CD4-positive, alpha-beta T cell treated with Interleukin-15 for 1 hour (primary cell): ENCODE data around the gene TIAM1.
A peak's percentile ranks its signal among the peaks of the same experiment; 100 is the strongest.

ENCODE experiments used
- DNase-seq: peaks from one replicate; pipeline ENCODE4 v3.0.0-alpha.2; 2020

The TIAM1 gene, protein sequence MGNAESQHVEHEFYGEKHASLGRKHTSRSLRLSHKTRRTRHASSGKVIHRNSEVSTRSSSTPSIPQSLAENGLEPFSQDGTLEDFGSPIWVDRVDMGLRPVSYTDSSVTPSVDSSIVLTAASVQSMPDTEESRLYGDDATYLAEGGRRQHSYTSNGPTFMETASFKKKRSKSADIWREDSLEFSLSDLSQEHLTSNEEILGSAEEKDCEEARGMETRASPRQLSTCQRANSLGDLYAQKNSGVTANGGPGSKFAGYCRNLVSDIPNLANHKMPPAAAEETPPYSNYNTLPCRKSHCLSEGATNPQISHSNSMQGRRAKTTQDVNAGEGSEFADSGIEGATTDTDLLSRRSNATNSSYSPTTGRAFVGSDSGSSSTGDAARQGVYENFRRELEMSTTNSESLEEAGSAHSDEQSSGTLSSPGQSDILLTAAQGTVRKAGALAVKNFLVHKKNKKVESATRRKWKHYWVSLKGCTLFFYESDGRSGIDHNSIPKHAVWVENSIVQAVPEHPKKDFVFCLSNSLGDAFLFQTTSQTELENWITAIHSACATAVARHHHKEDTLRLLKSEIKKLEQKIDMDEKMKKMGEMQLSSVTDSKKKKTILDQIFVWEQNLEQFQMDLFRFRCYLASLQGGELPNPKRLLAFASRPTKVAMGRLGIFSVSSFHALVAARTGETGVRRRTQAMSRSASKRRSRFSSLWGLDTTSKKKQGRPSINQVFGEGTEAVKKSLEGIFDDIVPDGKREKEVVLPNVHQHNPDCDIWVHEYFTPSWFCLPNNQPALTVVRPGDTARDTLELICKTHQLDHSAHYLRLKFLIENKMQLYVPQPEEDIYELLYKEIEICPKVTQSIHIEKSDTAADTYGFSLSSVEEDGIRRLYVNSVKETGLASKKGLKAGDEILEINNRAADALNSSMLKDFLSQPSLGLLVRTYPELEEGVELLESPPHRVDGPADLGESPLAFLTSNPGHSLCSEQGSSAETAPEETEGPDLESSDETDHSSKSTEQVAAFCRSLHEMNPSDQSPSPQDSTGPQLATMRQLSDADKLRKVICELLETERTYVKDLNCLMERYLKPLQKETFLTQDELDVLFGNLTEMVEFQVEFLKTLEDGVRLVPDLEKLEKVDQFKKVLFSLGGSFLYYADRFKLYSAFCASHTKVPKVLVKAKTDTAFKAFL (N-terminal part only)

DNA sequence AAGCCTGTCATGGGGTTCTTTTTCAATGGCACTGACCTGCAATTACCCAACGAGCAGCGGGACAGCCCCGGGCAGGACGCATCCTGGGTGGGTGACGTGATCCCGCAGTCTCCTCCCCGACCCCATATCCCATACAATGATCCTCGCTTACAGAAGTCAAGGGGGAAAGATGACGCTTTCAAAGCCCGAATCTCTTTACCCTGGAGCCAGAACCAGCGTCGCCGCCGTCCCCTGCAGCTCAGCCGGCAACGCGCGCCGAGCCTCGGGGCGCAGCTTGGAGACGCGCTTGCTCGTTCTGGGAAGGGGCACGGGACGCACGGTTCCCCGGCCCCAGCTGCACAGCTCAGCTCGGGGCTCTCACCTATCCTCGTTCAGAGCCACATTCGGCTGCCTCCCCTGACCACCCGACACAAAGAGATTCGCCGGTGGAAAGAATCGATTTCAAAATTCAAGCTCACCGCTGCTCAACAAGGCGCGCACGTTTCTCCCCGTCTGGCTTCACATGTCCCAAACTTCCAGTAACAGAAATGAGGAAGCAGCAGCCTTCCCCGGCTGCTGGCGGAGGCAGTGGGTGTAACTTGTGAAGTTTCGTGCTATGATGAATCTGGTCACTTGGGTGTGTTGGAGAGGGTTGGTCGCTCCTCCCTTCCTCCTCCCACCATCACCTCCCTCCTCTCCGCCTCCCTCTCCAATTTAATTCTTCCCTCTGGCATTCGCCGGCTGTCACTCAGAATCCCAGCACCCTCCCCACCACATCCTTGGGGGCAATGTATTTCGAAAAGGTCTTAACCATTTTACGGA lies at the start of gene TIAM1:
Gene TIAM1, minus strand, starts transcription at position 582 of the 801 bp plus-strand sequence. CDS start 77,289 bp downstream, outside the sequence.
- DNase-seq, result peak; percentile 54

DNA sequence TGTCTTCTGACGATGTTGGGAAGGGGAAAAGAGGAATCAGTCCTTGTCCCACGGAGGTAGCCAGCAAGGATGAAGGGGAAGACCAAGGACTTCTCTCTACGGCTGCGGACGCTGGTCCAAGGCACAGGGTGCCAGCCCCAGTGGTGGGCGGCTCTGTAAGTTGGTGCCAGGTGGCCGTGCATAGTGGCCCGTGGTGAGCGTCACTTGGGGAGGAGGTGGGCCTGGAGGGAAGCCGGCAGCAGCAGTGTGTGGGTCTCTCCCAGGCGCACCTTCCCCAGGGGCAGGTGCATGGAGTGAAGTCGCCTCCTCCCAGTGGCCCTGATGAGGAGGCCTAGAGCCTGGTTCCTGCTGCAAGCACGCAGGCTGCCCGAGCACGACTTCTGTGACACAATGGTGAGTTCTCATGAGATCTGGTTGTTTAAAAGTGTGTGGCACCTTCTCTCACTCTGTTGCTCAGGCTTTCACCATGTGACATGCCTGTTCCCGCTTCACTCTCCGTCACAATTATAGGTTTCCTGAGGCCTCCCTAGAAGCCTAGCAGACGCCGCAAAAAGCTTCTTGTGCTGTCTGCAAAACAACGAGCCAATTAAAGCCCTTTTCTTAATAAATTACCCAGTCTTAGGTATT lies 43.6 kb upstream of the TIAM1 start:
- DNase-seq, result no peak

DNA sequence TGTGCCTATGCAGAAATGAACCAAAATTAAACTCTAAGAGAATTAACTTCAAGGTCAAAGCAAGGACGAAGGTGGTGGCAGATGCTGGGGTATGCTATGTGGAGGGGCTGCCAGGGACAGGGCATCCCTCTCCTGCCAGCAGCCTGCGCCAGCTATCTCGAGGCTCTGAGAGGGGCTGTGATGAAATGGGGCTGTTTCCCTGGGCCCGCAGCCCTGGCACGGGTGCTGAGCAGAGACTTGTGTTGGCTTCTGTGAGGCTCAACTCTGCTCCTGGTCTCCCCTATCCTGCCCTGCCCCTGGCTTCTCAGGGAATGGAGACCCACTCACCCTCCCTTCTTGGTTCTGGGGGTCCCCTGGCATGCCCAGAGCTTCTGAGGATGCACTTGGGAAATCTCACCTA lies 41.9 kb upstream of the TIAM1 start:
- DNase-seq, result no peak

DNA sequence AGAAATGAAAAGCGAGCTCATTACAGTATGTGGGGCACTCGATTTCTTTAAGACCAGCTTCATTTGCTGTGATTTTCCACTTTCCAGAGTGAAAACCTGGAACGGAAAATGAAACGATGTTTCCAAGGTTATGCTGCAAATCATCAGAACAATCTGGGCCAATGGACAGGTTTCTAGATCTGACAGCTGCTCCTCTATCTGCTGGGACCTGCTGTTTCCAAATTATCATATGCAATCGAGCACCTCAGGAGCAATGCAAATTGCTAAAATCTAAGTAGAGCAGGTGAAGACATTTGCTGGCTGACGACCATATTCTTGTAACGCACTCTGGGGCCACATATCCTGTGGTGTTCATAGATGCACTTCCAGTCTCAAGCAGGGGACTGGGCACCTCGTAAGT lies 39.7 kb upstream of the TIAM1 start:
- no peak for DNase-seq

DNA sequence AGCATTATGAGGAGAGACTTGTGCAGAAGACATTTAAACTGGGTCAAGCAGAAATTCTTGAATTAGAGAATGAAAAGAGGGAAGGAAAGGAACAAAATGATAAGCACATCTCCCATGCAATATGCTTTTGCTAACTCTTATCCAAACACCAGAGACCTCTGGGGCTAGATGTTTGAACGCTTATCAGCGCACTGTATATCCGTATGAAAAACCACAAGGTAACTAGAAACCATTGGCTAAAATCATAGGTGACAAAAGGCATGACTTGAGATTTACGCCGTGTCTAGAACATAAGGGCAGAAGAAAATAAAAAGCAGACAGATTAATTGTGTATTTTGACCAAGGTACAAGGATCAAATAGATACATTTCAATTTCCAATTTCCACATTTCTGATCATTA lies 38.0 kb upstream of the TIAM1 start:
- no peak for DNase-seq

DNA sequence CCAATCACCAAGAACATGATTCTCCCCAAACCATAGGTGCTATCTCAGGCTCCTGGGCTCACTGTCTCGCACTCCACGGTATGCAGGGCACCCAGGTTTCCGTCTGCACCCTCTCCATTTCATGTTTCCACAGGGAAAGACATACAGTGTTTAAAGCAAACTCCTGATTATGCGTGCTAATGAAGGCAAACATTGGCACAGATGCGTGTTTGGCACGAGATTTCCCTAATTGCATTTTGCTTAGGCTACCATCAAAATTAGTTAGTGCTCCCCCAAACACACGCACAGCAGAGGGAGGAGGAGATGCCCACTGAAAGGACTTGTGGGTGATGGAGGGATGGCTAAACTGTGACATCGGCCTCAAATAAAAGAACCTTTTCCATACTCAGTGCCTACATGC lies 32.2 kb upstream of the TIAM1 start:
- no peak for DNase-seq

DNA sequence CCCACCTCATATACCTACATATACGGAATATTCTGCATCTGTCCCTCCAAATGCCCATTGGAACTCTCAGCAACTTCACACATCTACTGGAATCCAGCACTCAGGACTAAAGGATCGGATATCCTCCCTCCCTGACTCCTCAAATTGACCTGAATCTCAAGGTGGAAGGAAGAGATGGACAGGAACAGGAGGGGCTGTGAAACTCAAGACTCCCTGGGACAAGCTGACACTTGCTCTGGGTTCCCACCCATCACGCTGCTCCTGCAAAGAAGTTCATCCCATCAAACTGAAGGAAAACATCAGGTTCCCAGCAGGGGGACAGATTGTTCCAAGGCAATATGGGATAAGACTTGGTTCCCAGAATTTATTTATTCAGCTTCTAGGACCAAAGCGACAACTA lies 30.3 kb upstream of the TIAM1 start:
- DNase-seq, result no peak

DNA sequence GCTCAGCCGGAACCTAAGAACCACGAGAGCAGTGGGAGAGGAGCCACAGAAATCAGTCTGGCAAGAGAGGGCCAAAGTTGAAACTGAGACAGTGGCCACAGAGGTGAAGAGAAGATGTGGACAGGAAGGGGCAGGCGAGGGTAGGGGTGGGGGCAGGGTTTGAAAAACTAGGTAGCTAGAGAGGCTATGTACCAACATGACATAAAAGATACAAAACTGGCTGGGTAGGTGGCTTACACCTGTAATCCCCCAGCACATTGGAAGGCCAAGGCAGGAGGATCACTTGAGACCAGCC lies 28.4 kb upstream of the TIAM1 start:
- DNase-seq, result no peak

DNA sequence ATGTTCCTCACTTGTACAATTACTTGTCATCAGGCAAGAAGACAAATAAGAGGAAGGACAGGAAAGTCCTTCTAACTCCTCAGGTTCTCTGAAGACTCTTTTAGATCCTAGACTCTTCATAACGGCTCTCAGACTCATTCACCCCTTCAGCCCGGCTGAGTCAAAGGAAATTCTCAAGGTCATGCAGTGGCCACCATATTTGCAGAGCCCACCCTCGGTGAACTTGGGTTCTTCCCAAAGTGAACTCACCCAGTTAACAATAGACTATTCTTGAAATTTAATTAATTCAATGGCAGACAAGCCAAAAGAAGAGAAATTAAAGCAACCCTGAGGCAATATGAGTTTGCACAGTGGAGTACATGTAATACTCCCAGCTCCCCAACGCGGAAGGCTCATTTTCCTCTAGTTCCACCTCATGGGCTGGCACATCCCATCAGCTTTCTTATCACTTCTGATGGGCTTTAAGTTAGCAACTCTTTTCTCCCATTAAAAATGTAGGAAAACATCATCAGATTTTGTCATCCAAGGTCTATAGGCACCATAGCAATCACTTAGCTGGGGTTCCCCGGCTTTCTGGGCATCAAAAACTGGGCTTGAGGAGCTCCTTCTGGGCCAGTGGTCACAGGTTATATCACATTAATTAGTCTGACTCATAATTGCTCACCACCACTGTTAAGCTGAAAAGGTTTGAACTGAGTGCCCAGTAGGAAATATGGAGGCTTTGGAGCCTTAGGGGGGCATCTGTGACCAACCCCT lies 27.8 kb upstream of the TIAM1 start:
- no peak for DNase-seq

DNA sequence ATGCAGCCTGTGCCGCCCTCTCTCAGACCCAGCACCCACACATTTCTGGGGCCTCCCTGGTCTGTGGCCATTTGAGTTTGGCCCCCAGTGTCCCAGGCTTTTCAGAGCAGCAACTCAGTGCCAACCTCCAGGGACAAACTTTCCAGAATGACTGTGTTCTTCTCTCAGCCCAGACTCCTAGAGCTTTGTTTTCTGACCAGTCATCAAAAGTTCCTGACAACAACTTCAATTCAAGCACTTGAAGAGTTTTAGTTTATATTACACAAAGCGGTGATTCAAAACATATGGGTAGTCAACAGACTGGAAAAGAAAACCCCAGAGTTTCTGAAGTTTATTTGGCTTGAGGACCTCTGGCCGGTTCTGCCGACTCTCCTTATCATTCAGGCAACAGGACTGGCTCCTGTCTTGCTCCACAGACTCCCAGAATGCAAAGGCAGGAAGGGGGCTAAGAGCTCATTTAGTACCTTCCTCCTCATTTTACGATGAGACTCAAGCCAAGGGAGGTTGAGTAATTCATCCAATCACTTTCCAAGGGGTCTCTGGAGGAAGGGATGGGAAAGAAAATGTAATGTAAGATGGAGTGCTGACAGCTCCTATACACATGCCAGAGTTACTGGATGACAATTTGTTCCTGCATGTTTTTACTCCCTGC lies 27.0 kb upstream of the TIAM1 start:
- DNase-seq, result no peak

DNA sequence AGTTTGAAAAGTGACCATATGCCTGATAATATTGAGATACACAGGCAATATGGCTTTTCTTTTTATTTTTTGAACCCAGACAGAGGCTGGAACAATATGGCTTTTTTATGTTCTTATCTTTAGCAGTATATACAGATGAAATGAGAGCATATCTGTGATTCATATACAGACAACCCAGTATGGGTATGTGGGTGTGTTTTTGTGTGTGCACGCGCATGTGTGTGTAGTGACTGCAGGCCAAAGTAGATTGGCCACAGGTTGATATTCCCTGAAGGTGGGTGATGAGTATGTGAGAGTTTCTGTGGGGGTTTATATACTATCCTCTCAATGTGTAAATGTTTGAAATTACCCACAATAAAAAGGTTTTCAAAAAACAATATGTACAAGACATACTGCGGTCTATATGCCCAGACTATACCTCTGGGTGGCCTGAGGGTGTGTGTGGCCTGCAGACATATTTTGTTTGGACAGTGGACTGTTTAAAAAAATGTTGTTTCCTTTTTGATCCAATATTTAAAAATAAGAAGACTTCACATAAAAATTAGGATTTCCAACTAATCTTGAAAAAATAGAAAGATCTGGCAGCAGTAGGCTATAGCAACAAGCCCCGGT lies 26.3 kb upstream of the TIAM1 start:
- no peak for DNase-seq

DNA sequence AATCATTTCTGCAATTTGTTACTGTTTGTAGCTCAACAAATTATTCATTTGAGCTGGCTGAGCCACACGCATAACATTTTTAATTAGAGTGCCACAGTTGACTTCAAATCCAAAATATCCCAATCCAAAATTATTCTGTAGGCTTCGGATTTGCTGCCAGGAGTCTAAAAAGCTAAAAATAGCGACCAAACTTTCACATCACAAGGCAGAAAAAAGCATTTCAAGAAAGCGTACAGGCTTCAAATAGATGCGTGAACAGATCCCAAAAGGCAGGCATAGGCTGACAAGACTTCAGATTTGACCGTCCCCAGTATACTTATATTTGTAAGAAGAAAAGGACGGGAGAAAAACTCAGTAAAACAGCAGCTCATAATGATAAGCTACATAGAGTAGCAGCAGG lies 24.3 kb upstream of the TIAM1 start:
- DNase-seq, result no peak

DNA sequence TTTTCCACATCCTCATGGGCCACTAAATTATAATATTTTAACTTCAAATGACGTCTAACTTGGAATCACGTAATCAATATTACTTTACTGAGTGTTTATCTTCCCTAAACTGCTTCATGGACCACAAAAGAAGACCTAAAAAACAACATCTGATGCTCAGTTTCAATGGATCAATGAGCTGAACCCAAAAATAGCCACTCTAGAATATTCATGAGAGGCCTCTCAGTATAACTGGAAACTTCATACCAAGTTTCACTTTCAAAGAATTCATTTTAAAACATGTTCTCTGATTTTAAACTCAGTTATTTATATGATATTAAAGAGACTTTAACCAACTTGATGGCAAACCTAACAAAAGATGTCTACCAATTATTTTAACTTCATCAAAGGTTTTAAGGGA lies 23.7 kb upstream of the TIAM1 start:
- DNase-seq, result no peak

DNA sequence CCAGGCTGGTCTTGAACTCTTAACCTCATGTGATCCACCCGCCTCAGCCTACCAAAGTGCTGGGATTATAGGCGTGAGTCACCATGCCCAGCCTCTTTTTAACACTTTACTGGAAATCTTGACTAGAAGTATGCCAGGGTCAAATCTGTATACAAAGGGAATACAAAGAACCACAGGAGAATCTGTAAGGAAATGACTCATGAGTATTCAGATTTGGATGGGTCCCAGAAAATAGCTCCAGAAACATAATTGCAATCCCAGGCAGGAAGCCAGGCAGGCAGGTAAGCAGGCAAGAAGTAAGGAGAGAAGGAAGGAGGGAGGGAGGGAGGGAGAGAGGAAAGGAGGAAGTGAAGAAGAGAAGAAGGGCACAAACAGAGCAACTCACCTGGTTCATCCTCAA lies 22.8 kb upstream of the TIAM1 start:
- DNase-seq, result no peak

DNA sequence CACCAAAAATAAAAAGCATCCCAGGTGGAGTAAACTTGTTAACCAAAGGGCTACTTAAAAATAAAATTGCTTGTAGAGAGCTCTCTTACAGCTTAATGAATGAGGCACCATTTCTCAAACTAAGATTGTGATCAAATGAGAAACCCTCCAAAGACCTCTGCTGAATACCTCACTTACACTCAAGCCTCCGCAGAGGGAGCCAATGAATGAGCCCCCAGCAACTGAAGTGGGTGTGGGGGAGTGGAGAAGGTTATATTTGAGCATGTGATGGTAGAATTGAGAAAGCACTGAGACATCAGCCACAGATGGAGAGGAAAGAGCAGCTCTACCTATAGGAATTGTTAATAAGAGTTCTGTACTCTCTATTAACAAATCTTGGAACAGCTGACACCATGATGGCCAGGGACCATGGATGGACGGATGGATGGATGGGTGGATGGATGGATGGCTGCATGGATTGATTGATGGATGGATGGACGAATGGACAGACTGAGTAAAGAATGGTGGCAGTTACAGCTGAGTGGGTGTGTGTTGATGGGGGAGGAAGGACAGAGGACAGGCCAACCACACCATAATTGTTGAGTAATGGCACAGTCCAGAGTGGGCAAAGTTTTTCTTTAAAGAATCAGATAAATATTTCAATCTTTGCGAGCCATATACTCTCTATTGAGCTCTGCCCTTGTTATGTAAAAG lies 20.3 kb upstream of the TIAM1 start:
- DNase-seq, result no peak

DNA sequence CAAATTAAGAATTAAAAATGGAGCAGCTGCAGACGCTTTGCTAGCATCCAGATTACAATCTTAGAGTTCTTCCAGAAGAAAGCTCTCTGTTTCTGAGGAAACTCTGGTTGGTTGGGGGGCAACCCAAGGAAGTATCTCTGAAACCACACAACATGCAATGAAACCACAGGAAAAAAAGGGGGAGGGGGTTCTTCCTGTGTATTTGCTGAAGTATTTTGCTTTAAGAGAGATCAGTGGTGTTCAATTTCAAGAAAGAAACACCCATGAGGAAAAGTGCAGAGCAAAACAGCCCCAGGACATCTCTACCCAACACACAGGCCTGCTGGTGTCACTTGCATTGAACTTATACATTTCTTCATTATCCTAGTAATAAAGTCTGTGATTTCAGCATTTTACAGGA lies 19.7 kb upstream of the TIAM1 start:
- DNase-seq, result no peak

DNA sequence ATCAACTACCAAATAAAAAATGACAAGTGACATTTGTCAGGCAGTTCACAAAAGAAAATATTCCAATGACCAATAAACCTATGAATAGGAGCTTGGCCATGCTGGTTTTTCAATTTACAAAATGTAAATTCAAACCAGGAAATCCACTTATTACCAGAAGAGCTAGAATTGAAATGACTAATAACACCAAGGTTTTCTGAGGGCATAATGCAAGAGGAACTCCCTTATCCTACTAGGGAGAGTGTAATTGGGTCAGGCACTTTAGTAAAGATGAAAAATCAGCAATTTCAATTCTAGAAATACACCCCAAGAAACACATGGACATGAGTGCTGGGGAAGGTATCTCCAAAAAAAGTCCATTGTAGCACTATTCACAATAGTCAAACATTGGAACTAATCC lies 16.7 kb upstream of the TIAM1 start:
- no peak for DNase-seq

DNA sequence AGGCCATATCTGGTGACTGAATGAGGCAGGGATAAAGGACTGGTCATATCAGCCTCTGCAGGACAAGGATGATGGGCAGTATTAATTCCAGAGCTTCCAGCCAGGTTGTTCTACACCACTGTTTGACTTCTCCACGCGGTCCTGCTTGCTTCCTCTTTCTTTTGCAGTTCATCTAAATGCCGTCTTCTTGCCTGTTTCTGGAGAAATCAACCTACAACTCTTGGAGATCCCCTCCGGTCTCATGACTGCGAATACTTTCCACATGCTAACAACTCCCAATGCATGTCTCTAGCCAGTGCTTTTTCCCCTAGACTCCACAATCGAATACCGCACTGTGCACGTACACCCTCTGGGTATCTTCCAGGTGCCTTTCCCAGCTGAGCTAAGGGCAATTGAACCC lies 14.1 kb upstream of the TIAM1 start:
- no peak for DNase-seq

DNA sequence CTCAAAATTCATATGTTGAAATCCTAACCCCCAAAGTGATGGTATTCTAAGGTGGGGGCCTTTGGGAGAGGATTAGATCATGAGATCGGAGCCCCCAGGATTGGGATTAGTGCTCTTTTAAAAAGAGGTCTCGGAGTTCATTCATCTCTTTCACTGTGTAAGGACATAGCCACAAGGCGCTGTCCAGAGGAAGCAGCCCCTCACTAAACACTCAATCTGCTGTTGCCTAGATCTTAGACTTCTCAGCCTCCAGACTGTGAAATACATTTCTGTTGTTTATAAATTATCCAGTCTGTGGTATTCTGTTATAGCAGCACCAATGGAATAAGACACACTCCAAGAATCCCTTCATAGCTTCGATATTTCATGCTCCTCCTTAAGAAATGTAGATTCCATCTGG lies 12.4 kb upstream of the TIAM1 start:
- DNase-seq, result no peak
